Karpas-422 (cell line): Measurements from ENCODE around the gene THRAP3. TPM values are rescaled to one million over a fixed set of nuclear protein-coding genes. Genes with fewer than 3 reads are reported as not detected.

ENCODE experiments used
- DNase-seq: peaks from one replicate; pipeline ENCODE4 v3.0.0-alpha.2; 2015
- H2AFZ ChIP-seq: fragments of 200-600 bp; sonication (generic); 2 replicates; pipeline ENCODE4 v1.6.1; 2014; ENCODE audit warnings: antibody characterized with exemption, low read length, mixed read lengths
- H3K27ac ChIP-seq: fragments of 200-600 bp; sonication (generic); 2 replicates; pipeline ENCODE4 v1.5.1; 2014; ENCODE audit warnings: mild to moderate bottlenecking, low read length, moderate library complexity
- H3K27me3 ChIP-seq: fragments of 200-600 bp; sonication (generic); 2 replicates; pipeline ENCODE4 v1.6.1; 2014; ENCODE audit warnings: low read length, mixed read lengths
- H3K36me3 ChIP-seq: fragments of 200-600 bp; sonication (generic); 2 replicates; pipeline ENCODE4 v1.6.1; 2014; ENCODE audit warnings: low read length, mixed read lengths; ENCODE audit not compliant: insufficient read depth
- H3K4me1 ChIP-seq: fragments of 200-600 bp; sonication (generic); 2 replicates; pipeline ENCODE4 v1.6.1; 2014; ENCODE audit warnings: mild to moderate bottlenecking, low read length, mixed read lengths
- H3K4me2 ChIP-seq: fragments of 200-600 bp; sonication (generic); 2 replicates; pipeline ENCODE4 v1.6.1; 2014; ENCODE audit warnings: low read length, low read depth, mild to moderate bottlenecking; ENCODE audit not compliant: poor library complexity, severe bottlenecking
- H3K4me3 ChIP-seq: fragments of 200-600 bp; sonication (generic); 2 replicates; pipeline ENCODE4 v1.5.1; 2014; ENCODE audit warnings: mild to moderate bottlenecking, antibody characterized with exemption, low read length, mixed read lengths
- H3K79me2 ChIP-seq: fragments of 200-600 bp; sonication (generic); 2 replicates; pipeline ENCODE4 v1.6.1; 2014; ENCODE audit warnings: mild to moderate bottlenecking, low read length, mixed read lengths
- H3K9ac ChIP-seq: fragments of 200-600 bp; sonication (generic); 2 replicates; pipeline ENCODE4 v1.6.0; 2014; ENCODE audit warnings: low read length
- H3K9me2 ChIP-seq: fragments of 200-600 bp; sonication (generic), shearing (Covaris generic); replicated peaks from 2 replicates; pipeline ENCODE4 v1.6.0; 2014; ENCODE audit warnings: mild to moderate bottlenecking, low read length, moderate library complexity; ENCODE audit not compliant: insufficient read depth
- H3K9me3 ChIP-seq: fragments of 300-700, 200-600 bp; sonication (generic); 2 replicates; pipeline ENCODE4 v1.6.1; 2014; ENCODE audit warnings: low read length, mixed read lengths
- H4K20me1 ChIP-seq: fragments of 200-600 bp; sonication (generic); 2 replicates; pipeline ENCODE4 v1.6.1; 2014; ENCODE audit warnings: mild to moderate bottlenecking, antibody characterized with exemption, low read length, low read depth; ENCODE audit not compliant: insufficient read depth
- small RNA-seq: library from RNA; depleted of rRNA; stranded (forward); fragments of <200 nt; gene quantifications from one replicate; pipeline ENCODE3, GENCODE V24; 2014
- total RNA-seq: library from RNA; depleted of rRNA; stranded (reverse); fragments of >200 nt; shearing (Covaris generic); gene quantifications from 2 replicates; pipeline ENCODE4 v1.2.3, GENCODE V29; 2014; ENCODE audit warnings: low replicate concordance; rRNA removed

Gene THRAP3
- total RNA-seq, 1 experiment from 2014 or later, result 47.0 TPM

GRCh38 chr1:36354486-36354885 lies 130.2 kb downstream of the THRAP3 start:
- no peak for DNase-seq
- Histone ChIP-seq H3K9ac (no peak overlapping the region), H3K36me3 (no peaks in the 10 kb centered on the region), H2AFZ (no peak overlapping the region), H3K79me2 (no peaks in the 10 kb centered on the region), H3K27me3 (no peaks in the 10 kb centered on the region), H4K20me1 (no peaks in the 10 kb centered on the region), H3K4me1 (no peaks in the 10 kb centered on the region), H3K27ac (no peak overlapping the region), H3K9me3 (no peaks in the 10 kb centered on the region), H3K9me2 (no peaks in the 10 kb centered on the region), H3K4me3 (no peak overlapping the region), H3K4me2 (no peak overlapping the region)

Small RNA genes lying within 50 kb of the gene (small RNA-seq; reads per million reads assigned to genes)
- gene RN7SL131P (not detected), gene UBE2V2P4 (not detected)

Other genes starting within 250 kb of the THRAP3 start
- 0.86 and 1.7 TPM in 2 replicates for gene TEKT2, start 140.3 kb upstream of the THRAP3 start, total RNA-seq
- 29.3 and 42.8 TPM in 2 replicates for gene ADPRS, start 135.6 kb upstream of the THRAP3 start, total RNA-seq
- 0.04 TPM in 1 of 2 replicates, not detected in the other for gene COL8A2, start 99.2 kb upstream of the THRAP3 start, total RNA-seq
- gene TRAPPC3, start 75.0 kb upstream of the THRAP3 start, total RNA-seq, result 46.7 and 81.0 TPM in 2 replicates
- gene MAP7D1, start 68.3 kb upstream of the THRAP3 start, total RNA-seq, result 24.1 and 87.3 TPM in 2 replicates
- 8.2 and 16.4 TPM in 2 replicates for gene SH3D21, start 81.9 kb downstream of the THRAP3 start, total RNA-seq
- 0.75 and 7.1 TPM in 2 replicates for gene EVA1B, start 99.2 kb downstream of the THRAP3 start, total RNA-seq
- 27.0 and 44.6 TPM in 2 replicates for gene STK40, start 161.5 kb downstream of the THRAP3 start, total RNA-seq
- 19.4 and 19.5 TPM in 2 replicates for gene LSM10, start 173.5 kb downstream of the THRAP3 start, total RNA-seq
- gene OSCP1, start 226.0 kb downstream of the THRAP3 start, total RNA-seq, result 11.8 and 15.0 TPM in 2 replicates
- 86.7 and 108 TPM in 2 replicates for gene MRPS15, start 239.9 kb downstream of the THRAP3 start, total RNA-seq